CD4-positive, alpha-beta T cell treated with Interleukin-15 for 1 hour (primary cell): Measurements from ENCODE around the gene CXorf49.
"Not testable (repeated sequence)": the region's sequence is repeated elsewhere in the genome, so short reads cannot be mapped to it uniquely, and the experiment has no call there.

ENCODE experiments used
- DNase-seq: peaks from one replicate; pipeline ENCODE4 v3.0.0-alpha.2; 2020

CXorf49 gene

GRCh38 chrX:71718185-71718584 is at the start of gene CXorf49:
CXorf49 (minus strand) TSS chrX:71718285; CDS start chrX:71718151, 134 bp downstream.
- DNase-seq: not testable (repeated sequence)

- not testable (repeated sequence) for DNase-seq
These were observed 49.0 kb upstream of the CXorf49 start for GRCh38 chrX:71767134-71767533.

- DNase-seq: not testable (repeated sequence)
These were observed 47.5 kb upstream of the CXorf49 start for GRCh38 chrX:71765613-71766012.

GRCh38 chrX:71764832-71765231 is 46.7 kb upstream of the CXorf49 start:
- DNase-seq: not testable (repeated sequence)

GRCh38 chrX:71763049-71763448 is 45.0 kb upstream of the CXorf49 start, which contains the start of gene CXorf49B:
CXorf49B (plus strand) TSS chrX:71763349; CDS start chrX:71763424, 75 bp downstream.
- DNase-seq: not testable (repeated sequence)

- not testable (repeated sequence) for DNase-seq
These were observed 42.7 kb upstream of the CXorf49 start for GRCh38 chrX:71760688-71761281.

GRCh38 chrX:71720289-71720886 is 2.3 kb upstream of the CXorf49 start:
- DNase-seq: not testable (repeated sequence)

- DNase-seq: not testable (repeated sequence)
These were observed 1.1 kb upstream of the CXorf49 start for GRCh38 chrX:71719195-71719594.

- DNase-seq: not testable (repeated sequence)
These were observed 1.8 kb downstream of the CXorf49 start for GRCh38 chrX:71716323-71716722.

- DNase-seq: not testable (repeated sequence)
These were observed 2.5 kb downstream of the CXorf49 start for GRCh38 chrX:71715551-71715950.

GRCh38 chrX:71714064-71714463 is 4.0 kb downstream of the CXorf49 start:
- DNase-seq: not testable (repeated sequence)

- not testable (repeated sequence) for DNase-seq
These were observed 15.2 kb downstream of the CXorf49 start for GRCh38 chrX:71702853-71703252.

GRCh38 chrX:71699023-71699344 is 19.1 kb downstream of the CXorf49 start:
- DNase-seq: not testable (repeated sequence)

GRCh38 chrX:71698299-71699022 is 19.6 kb downstream of the CXorf49 start:
- not testable (repeated sequence) for DNase-seq

- not testable (repeated sequence) for DNase-seq
These were observed 20.4 kb downstream of the CXorf49 start for GRCh38 chrX:71697466-71698298.

- DNase-seq: not testable (repeated sequence)
These were observed 21.2 kb downstream of the CXorf49 start for GRCh38 chrX:71696641-71697465.

GRCh38 chrX:71679575-71680207 is 38.4 kb downstream of the CXorf49 start:
- DNase-seq: no peak

GRCh38 chrX:71677195-71677594 is 40.9 kb downstream of the CXorf49 start:
- DNase-seq: not testable (repeated sequence)

GRCh38 chrX:71676068-71676795 is 41.9 kb downstream of the CXorf49 start:
- DNase-seq: not testable (repeated sequence)

GRCh38 chrX:71675636-71676035 is 42.4 kb downstream of the CXorf49 start:
- DNase-seq: not testable (repeated sequence)

GRCh38 chrX:71671938-71672337 is 46.1 kb downstream of the CXorf49 start:
- no peak for DNase-seq
